GM12878 (cell line): Measurements from ENCODE around the gene FOSL1. TPM values are rescaled to one million over a fixed set of nuclear protein-coding genes. Genes with fewer than 3 reads are reported as not detected.

Source experiments
- BRCA1 ChIP-seq: IDR thresholded peaks from 2 replicates; pipeline ENCODE4 v1.6.1; 2011; ENCODE audit warnings: low read depth, low read length, improper control_type of control experiment
- CBX5 ChIP-seq: sonication (generic); IDR thresholded peaks from 2 replicates; pipeline ENCODE4 v1.6.1; 2016; ENCODE audit warnings: low read depth, moderate library complexity, mild to moderate bottlenecking, inconsistent platforms
- CREB1 ChIP-seq: IDR thresholded peaks from 2 replicates; pipeline ENCODE4 v1.6.1; 2012; ENCODE audit warnings: low read depth, mild to moderate bottlenecking, inconsistent platforms
- E4F1 ChIP-seq: fragments of 450-650 bp; IDR thresholded peaks from 2 replicates; pipeline ENCODE4 v1.6.1; 2018; ENCODE audit warnings: borderline replicate concordance, mild to moderate bottlenecking; ENCODE audit not compliant: partially characterized antibody
- FOXM1 ChIP-seq: IDR thresholded peaks from 2 replicates; pipeline ENCODE4 v1.6.1; 2012; ENCODE audit warnings: low read depth, mild to moderate bottlenecking, inconsistent platforms, low read length, moderate library complexity
- GABPA ChIP-seq: IDR thresholded peaks from 2 replicates; pipeline ENCODE4 v1.6.1; 2014; ENCODE audit warnings: antibody characterized with exemption, low read depth, mild to moderate bottlenecking, inconsistent platforms
- GATAD2B ChIP-seq: fragments of 450-650 bp; conservative IDR thresholded peaks from 2 replicates; pipeline ENCODE4 v1.6.1; 2017; ENCODE audit warnings: low read depth, mild to moderate bottlenecking, moderate library complexity
- IKZF1 ChIP-seq: fragments of 450-650 bp; conservative IDR thresholded peaks from 2 replicates; pipeline ENCODE4 v1.6.1; 2017; ENCODE audit warnings: antibody characterized with exemption, mild to moderate bottlenecking
- KAT2A ChIP-seq: conservative IDR thresholded peaks from 2 replicates; pipeline ENCODE4 v1.6.1; 2011; ENCODE audit warnings: low read depth, low read length; ENCODE audit not compliant: control insufficient read depth
- LARP7 ChIP-seq: fragments of 450-650 bp; IDR thresholded peaks from 2 replicates; pipeline ENCODE4 v1.6.1; 2017; ENCODE audit warnings: mild to moderate bottlenecking
- MLLT1 ChIP-seq: fragments of 450-650 bp; IDR thresholded peaks from 2 replicates; pipeline ENCODE4 v1.6.1; 2016; ENCODE audit warnings: mild to moderate bottlenecking
- NR2F1 ChIP-seq: fragments of 450-650 bp; conservative IDR thresholded peaks from 2 replicates; pipeline ENCODE4 v1.6.1; 2017; ENCODE audit warnings: mild to moderate bottlenecking
- NRF1 ChIP-seq: conservative IDR thresholded peaks from 2 replicates; pipeline ENCODE4 v1.6.1; 2011; ENCODE audit warnings: mild to moderate bottlenecking, low read depth, low read length, improper control_type of control experiment
- PAX5 ChIP-seq: IDR thresholded peaks from 2 replicates; pipeline ENCODE4 v1.6.1; 2011; ENCODE audit warnings: low read depth, low read length, borderline replicate concordance
- PRDM15 ChIP-seq: fragments of 450-650 bp; formaldehyde crosslinking; IDR thresholded peaks from 2 replicates; pipeline ENCODE4 v1.4.0; 2020; ENCODE audit warnings: mild to moderate bottlenecking, moderate library complexity
- RAD51 ChIP-seq: fragments of 450-650 bp; IDR thresholded peaks from 2 replicates; pipeline ENCODE4 v1.6.1; 2016; ENCODE audit warnings: moderate library complexity, mild to moderate bottlenecking, inconsistent platforms
- REST ChIP-seq: IDR thresholded peaks from 2 replicates; pipeline ENCODE4 v1.6.1; 2012; ENCODE audit warnings: mild to moderate bottlenecking, low read depth, low read length
- polyA plus RNA-seq, 11 experiments: library from polyadenylated mRNA; depleted of rRNA in 4 of 11; unstranded in 6 of 11; stranded (reverse) in 5 of 11; fragments of >200 nt; fragmentation: Nextera tagmentation in 4 of 11; fragmentation: Illumina TruSeq in 1 of 11; extraction: Ambion mirVana in 4 of 11; extraction: Trizol in 1 of 11; gene quantifications; 1 replicate in 1 of 11; 2 replicates in 10 of 11; pipeline versions ENCODE4 v1.2.1 to v1.2.3, GENCODE V29; 2011 to 2016; ENCODE audit warnings: inconsistent platforms in 2 of 11, missing spikeins in 2 of 11, low read depth in 1 of 11
- total RNA-seq, 4 experiments: library from RNA; depleted of rRNA in 3 of 4; stranded (reverse); fragments of >200 nt in 3 of 4; fragmentation: Illumina TruSeq in 1 of 4; extraction: Trizol in 1 of 4; gene quantifications; 2 replicates each; pipeline versions ENCODE4 v1.2.1 to v1.2.3, GENCODE V29; 2013 to 2021

FOSL1 gene
- total and polyA plus RNA-seq, 10 of the 15 experiments (the other 5 are each of a cell fraction or from before 2014, with no cell fraction given): 0.82 to 5.4 (median 2.1) TPM

GRCh38 chr11:65927904-65928397 is 27.8 kb upstream of the FOSL1 start (continued):
- TF ChIP-seq PRDM15 (CRISPR knock-in tag) (no peak), CBX5 (no peak), E4F1 (no peak), FOXM1 (0 out of 2 replicates have a peak, but pooled peaks have one; percentile 31), CREB1 (no peak), RAD51 (no peak), KAT2A (no peak), IKZF1 (peak; percentile 80), GATAD2B (0 out of 2 replicates have a peak, but pooled peaks have one; percentile 54), NR2F1 (no peak), MLLT1 (peak; percentile 88), PAX5 (peak; percentile 58; the same call in 1 of the 2 replicates), LARP7 (no peak), REST (no peak), BRCA1 (no peak), GABPA (no peak), NRF1 (no peak)
